HG02798 (cell line): ENCODE results near the gene PCLO.

ENCODE experiments used
- ATAC-seq: cut with Tn5 transposase; IDR thresholded peaks from one replicate; pipeline ENCODE4 v1.9.1; 2021; ENCODE audit warnings: mild to moderate bottlenecking; ENCODE audit not compliant: unreplicated experiment, poor library complexity

PCLO gene, protein sequence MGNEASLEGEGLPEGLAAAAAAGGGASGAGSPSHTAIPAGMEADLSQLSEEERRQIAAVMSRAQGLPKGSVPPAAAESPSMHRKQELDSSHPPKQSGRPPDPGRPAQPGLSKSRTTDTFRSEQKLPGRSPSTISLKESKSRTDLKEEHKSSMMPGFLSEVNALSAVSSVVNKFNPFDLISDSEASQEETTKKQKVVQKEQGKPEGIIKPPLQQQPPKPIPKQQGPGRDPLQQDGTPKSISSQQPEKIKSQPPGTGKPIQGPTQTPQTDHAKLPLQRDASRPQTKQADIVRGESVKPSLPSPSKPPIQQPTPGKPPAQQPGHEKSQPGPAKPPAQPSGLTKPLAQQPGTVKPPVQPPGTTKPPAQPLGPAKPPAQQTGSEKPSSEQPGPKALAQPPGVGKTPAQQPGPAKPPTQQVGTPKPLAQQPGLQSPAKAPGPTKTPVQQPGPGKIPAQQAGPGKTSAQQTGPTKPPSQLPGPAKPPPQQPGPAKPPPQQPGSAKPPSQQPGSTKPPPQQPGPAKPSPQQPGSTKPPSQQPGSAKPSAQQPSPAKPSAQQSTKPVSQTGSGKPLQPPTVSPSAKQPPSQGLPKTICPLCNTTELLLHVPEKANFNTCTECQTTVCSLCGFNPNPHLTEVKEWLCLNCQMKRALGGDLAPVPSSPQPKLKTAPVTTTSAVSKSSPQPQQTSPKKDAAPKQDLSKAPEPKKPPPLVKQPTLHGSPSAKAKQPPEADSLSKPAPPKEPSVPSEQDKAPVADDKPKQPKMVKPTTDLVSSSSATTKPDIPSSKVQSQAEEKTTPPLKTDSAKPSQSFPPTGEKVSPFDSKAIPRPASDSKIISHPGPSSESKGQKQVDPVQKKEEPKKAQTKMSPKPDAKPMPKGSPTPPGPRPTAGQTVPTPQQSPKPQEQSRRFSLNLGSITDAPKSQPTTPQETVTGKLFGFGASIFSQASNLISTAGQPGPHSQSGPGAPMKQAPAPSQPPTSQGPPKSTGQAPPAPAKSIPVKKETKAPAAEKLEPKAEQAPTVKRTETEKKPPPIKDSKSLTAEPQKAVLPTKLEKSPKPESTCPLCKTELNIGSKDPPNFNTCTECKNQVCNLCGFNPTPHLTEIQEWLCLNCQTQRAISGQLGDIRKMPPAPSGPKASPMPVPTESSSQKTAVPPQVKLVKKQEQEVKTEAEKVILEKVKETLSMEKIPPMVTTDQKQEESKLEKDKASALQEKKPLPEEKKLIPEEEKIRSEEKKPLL (N-terminal part only)

DNA sequence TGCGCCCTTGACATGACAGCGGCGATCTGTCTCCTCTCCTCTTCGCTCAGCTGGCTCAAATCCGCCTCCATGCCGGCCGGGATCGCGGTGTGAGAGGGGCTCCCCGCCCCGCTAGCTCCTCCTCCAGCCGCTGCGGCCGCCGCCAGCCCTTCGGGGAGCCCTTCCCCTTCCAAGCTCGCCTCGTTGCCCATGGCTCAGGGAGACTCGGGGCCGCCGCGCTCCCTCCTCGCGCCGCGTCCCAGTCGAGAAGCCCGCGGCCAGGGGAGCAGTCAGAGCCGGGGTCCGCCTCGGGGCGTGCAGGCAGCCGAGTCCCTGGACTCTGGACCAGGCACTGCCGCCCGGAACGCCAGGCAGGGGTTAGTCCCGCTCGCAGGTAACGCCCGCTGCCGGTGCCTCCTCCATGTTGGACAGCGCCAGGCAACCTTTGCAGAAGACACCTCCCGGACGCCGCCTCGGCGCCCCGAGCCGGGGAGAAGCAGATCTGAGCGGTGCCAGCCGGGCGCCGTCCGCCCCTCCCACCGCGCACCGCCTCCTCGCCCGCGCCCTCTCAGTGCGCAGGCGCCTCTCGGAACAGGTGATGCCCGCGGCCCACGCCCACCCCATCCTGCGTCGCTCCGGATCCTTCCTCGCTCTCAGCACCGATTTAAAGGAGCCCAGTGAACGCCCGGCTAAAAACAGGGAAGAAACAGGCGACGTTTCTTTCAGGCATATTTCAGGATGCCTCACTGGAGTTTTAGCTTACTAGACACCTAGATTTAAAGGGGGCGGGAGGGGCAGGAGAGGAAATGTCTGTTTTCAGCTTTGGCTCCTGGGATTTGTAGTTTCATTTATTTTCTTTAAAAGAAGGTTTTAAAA lies at the start of gene PCLO:
TSS of gene PCLO (minus strand) at position 483 of the 855 bp plus-strand sequence. CDS start at position 191, 292 bp downstream.
- ATAC-seq, result peak; percentile 95

DNA sequence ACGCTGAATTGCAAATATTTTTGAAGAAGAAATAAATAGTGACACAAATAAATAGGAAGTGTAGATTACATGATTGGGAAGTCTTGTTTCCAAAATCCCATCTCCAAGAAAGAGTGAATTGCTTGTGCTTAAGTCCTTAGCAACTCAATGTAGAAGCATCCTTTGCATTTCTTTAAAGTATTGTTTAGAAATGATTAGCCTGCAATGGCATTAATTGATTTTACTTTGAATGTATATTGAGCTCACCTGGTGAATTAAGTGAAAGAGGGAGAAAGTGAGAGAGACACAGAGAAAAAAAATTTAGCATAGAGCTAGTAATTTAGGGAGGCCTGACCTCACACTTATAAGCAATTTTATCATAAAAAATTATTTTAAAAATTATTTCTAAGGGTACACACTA lies 49.0 kb upstream of the PCLO start:
- ATAC-seq, result no peak

DNA sequence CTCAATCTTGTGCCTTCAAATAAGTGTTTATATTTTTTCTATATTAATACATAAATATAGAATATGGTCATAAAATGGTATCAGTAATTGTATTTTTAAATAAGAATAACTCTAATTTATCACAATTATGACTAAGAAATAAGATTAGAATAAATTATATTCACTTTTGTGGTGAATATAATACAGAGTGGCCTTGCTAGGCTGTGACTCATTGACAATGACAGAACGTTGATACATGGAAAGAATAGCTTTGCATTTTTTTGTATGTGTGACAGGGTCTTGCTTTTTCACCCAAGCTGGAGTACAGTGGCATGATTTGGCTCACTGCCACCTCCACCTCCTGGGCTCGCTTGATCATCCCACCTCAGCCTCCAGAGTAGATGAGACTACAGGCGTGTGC lies 47.8 kb upstream of the PCLO start:
- no peak for ATAC-seq

DNA sequence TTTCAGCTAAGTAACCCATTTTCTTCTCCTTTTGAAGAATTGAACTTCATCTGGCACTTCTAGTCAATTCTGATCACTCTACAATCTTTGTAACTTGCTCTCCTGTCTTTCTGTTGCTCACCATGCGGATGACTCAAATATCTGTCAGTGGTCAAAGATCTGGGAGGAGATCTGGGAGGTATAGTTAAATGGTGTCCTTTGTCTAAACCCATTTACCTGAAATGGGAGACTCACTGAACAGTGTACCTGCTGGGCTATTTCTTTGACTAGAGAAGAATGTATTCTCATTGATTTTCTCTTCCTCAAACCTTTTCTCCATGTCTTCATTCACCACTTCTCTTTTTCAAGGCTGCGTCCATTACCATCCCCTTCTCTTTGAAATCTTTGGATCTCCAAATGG lies 42.0 kb upstream of the PCLO start:
- ATAC-seq, result no peak

DNA sequence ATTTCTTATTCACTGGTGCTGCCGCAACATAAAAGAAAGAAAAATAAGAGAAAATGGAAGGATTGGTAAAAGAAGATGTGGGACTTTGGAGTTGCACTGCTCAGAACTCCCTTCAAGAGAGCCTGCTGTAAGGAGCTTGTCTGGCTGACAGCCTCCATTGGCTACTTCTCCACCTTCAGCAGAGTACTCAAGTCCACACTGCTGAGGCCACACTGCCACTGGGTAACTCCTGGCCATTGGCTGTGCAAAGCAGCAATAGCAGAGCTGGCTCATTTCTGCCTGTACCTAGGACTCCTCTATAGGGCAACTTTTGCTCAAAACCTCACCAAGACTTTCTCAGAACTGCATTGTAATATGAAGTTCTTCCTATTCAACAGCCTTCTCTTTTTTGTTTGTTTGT lies 38.7 kb upstream of the PCLO start:
- no peak for ATAC-seq

DNA sequence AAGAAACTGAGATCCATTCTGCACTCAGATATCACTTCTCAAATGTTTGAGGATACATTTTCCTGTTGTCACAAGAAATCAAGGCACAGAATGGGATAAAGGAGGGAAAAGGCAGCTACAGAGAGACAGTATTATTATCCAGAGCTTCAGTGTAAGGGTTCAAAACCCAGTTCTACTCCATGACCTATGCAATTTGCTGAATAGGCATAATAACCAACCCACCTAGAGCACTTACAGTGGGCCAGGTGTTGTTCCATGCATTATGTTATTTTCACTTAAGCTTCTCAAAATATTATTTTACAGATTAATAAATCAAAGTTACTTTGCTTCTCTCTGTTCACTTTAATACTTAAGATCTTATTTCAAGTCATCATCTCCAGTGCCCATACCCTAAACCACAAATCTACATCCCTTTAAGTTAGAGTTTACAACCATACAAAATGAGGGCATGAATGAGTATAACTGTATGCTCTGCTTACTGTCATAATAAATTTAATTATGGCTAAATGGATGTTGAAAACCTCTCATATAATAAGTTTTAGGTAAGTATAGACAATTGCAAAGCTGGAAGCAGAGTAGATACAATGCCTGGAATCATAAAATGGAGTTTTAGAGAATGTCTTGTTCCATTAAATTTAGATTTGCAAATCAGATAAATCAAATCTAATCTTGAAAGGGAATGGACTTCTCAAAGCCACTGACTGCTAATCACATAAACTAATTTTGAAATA lies 28.1 kb upstream of the PCLO start:
- no peak for ATAC-seq

DNA sequence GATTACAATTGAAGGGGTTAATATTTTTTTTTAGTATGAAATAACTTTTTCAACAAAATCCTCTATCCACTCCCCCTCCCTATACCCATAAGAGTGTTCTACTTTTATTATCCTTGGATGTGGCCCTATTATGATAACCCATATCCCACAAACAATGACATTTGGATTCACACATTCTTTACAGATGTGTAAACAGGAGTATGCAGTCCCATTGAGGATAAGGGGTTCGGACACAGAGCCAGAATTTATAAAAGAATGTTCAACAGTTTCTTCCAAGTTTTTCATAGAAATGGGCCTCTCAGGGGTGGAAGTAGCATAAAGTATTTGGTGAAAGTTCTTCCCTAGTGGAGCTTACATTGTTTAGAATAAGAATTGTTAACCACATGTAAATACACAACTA lies 16.1 kb upstream of the PCLO start:
- no peak for ATAC-seq

DNA sequence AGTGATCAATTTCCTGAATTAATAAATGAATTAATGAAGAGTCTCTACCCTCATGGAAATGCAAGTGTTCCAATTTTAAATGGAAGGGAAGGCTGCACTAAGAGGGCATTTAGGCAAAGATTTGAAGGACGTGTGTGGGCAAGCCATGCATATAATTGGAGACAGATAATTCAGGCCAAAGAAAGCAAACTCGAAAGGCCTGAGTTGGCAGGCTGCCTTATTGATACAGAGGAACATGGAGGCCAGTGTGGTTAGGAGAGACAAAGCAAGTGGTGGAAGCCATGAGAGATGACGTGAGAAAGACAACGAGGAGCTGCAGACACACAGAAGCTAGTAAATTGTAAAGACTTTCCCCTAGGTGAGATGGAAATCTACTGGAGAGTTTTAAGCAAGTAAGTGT lies 15.4 kb upstream of the PCLO start:
- ATAC-seq, result no peak

DNA sequence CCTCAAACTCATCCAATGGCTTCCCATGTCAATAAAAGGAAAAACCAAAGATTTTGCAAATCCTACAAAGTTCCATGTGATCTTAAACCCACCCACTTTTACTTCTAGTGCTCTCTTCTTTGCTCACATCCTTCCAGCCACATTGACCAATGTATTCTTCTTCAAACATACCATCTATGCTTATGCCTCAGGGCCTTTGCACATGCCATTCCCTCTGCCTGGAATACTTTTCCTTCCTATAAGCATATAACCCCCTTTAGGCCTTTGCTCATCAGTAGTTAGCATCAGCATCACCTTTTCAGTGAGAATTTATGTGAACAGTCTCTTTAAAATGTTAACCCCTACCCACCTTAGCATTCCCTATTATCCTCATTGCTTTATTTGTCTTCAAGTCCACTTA lies 11.0 kb upstream of the PCLO start:
- no peak for ATAC-seq

DNA sequence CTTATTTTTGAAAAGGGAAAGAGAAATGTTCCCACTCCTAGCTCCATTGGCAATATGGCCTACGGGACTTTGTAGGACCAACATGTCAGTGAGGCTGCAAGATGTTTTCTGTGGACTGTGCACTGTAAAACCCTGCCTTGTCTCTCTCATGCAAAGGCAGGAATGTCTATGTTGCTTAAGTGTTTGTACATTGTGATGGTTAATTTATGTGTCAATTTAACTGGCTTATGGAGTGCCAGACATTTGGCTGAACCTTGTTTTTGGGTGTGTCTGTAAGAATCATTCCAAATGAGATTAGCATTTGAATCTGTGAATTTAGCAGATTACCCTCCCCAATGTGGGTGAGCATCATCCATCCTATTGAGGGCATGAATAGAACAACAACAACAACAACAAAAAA lies 4.1 kb upstream of the PCLO start:
- ATAC-seq, result no peak

DNA sequence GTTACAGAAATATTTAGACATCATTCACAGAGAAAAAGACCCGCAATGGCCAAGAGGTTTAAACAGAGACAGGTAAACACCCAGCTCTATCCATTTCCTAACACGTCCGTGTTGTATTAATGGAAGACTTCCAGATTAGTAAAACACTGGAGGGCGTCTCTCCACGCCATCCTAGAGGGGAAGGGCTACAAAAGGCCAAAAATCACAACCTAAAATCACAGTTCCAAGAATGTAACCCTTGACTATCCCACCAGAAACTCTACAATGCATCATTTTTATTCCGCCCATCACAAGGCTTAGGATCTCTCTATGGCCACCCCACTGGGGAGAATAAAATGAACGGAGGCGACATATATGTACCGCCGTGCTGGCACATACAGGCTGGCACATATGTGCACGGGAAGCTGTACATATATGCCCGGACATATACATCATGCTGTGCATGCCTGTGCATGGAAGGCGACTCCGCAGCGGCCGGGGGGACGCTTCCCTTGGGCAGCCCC lies 734 bp downstream of the PCLO start:
- no peak for ATAC-seq

DNA sequence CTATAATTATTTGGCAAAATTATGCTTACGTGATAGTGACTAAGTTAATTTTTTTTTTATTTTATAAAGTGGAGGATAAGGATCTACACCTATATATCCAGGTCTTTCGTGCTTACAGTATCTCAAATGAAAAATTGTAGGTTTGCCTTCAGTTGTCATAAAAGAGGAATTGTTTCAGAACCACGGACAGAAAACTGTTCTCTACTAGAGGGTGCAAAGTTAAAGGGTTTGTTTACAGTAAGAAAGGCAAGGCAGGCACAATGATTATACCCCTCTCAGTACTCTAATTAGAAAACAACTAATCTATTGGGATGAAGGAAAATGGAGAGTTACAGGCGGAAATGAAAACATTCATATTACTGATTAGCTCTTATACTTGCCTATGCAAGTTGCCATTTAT lies 1.5 kb downstream of the PCLO start:
- ATAC-seq, result no peak

DNA sequence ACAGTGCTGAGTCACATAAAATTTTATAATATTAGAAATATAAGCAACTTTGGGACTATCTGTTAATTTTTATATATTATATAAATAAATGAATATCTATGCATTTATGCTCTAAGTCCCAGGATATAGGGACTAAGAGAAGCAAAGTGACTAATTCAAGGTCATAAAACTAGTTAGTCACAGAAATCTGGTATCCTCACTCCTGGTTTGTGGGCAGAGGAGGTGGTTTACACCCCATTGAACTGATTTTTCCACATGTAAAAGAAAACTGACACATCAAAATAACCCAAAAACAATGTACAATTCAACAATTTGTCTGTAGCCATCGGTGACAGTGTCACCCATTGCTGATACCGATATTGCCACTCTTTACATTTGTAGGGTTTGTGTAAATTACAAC lies 3.0 kb downstream of the PCLO start:
- ATAC-seq, result no peak

DNA sequence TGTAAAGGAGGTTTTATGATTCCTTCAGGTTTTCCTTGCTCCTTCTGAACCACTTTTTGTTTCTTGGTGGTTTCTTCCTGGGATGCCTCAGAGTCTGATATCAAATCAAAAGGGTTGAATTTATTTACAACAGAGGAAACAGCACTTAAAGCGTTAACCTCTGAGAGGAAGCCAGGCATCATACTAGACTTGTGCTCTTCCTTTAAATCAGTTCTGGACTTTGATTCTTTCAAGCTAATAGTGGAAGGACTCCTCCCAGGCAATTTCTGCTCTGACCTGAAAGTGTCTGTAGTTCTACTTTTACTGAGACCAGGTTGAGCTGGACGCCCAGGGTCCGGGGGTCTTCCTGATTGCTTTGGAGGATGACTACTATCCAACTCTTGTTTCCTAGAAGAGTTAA lies 6.7 kb downstream of the PCLO start:
- no peak for ATAC-seq

DNA sequence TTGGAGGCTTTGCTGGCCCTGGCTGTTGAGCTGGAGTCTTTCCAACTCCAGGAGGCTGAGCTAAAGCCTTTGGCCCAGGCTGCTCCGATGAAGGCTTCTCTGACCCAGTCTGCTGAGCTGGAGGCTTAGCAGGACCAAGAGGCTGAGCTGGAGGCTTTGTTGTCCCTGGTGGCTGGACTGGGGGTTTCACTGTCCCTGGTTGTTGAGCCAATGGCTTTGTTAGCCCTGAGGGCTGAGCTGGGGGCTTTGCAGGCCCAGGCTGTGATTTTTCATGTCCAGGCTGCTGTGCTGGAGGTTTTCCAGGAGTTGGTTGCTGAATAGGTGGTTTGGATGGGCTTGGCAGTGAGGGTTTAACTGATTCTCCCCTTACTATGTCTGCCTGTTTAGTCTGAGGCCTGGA lies 7.3 kb downstream of the PCLO start:
- no peak for ATAC-seq

DNA sequence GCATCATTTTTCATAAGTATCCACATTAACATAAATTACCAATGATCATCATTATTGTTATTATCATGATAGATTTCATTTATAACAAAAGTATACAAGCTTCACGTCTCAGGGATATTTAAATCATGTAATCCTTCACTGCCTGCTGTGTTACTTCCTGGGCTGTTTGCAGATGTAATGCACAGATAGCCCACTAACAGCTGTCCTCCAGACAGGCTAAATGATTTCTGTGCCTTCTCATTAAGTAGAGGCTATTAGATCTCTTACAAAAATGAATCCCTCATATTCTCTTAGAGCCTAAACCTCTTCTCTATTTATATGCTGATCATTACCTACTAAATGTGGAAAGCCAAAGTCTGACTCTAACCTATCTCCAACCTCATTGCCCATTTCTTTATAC lies 9.3 kb downstream of the PCLO start:
- no peak for ATAC-seq

DNA sequence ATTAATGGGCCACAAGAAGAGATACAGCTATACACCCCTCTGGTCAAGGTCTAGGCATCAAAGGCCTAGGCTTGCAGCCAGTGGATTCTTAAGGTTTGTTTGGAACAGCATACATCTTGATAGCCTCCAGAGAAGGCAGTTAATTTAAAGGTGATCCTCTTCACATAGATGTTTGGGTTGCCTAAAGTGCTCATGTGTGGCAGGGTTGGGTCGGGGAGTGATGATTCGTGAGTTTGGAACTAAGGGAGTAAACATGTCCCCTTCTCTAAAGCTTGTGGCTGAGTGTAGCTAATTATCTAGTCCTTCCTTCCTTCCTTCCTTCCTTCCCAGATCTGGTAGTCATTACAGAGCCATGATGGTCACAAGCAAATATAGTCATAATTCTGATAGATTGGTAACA lies 12.4 kb downstream of the PCLO start:
- no peak for ATAC-seq

DNA sequence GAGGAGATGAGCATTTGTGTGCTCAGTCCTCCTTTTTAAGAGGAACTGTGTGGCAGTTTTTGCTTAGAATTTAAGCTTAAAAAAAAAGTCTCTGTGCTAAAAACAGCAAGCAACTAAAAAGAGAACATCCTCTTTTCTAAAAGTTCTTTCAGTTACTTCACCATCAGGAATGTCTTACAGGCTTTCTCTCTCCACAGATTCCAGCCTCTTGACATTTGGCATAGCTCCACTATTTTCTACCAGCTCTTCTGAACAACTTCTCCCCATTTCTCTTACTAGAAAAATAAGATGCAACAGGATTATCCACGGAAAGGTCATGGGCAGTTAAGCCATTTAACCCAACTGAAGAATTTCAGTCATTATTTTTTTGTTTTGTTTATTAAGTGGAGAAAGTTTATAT lies 13.2 kb downstream of the PCLO start:
- no peak for ATAC-seq

DNA sequence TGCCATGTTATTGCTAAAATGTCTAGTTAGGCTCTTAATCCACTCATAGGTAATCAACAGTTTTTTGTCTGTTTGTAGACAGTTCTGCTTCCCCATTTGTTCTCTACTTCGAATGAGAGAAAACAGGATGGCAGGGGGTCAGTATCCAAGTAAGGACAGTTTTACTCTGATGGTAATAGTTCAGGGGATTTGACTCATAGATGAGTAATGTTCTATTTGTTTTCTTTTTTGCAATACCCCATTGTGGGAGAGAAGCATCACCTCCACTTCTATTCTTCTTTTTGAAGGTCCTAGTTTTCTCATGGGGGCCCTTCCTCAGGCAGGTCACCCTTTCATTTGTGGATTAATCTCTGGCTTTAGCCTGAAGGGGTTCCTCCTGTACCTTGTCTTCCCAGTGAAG lies 13.9 kb downstream of the PCLO start:
- no peak for ATAC-seq
